H9 (cell line): ENCODE measurements around the gene C16orf95. TPM values are rescaled to one million over a fixed set of nuclear protein-coding genes. Genes with fewer than 3 reads are reported as not detected.

ENCODE experiments used
- DNase-seq: peaks from one replicate; pipeline ENCODE4 v3.0.0-alpha.2; 2017
- H2AFZ ChIP-seq: one replicate; pipeline ENCODE4 v1.6.1; 2013; ENCODE audit warnings: mild to moderate bottlenecking, low read length, control low read depth, moderate library complexity
- H2AK5ac ChIP-seq: 2 replicates; pipeline ENCODE4 v1.6.1; 2013; ENCODE audit warnings: low read length, control low read depth, mixed read lengths; ENCODE audit not compliant: insufficient read length
- H2BK120ac ChIP-seq: one replicate; pipeline ENCODE4 v1.6.1; 2013; ENCODE audit warnings: low read depth, mild to moderate bottlenecking, low read length, control low read depth, inconsistent platforms; ENCODE audit not compliant: poor library complexity, severe bottlenecking
- H2BK12ac ChIP-seq: 2 replicates; pipeline ENCODE4 v1.6.1; 2013; ENCODE audit warnings: low read length, control low read depth, mixed read lengths, low read depth; ENCODE audit not compliant: insufficient read length
- H2BK15ac ChIP-seq: 2 replicates; pipeline ENCODE4 v1.6.1; 2013; ENCODE audit warnings: low read depth, low read length, control low read depth
- H2BK20ac ChIP-seq: one replicate; pipeline ENCODE4 v1.6.1; 2013; ENCODE audit warnings: low read depth, mild to moderate bottlenecking, low read length, control low read depth, inconsistent platforms; ENCODE audit not compliant: poor library complexity, severe bottlenecking
- H2BK5ac ChIP-seq: 2 replicates; pipeline ENCODE4 v1.6.1; 2013; ENCODE audit warnings: low read length, control low read depth, mixed read lengths; ENCODE audit not compliant: insufficient read length
- H3K14ac ChIP-seq: 2 replicates; pipeline ENCODE4 v1.6.1; 2013; ENCODE audit warnings: low read length, control low read depth; ENCODE audit not compliant: insufficient read depth
- H3K18ac ChIP-seq: 2 replicates; pipeline ENCODE4 v1.6.1; 2013; ENCODE audit warnings: low read depth, mild to moderate bottlenecking, mixed read lengths, low read length, control low read depth; ENCODE audit not compliant: insufficient read length
- H3K23ac ChIP-seq: 2 replicates; pipeline ENCODE4 v1.6.1; 2013; ENCODE audit warnings: low read length, control low read depth, mixed read lengths, low read depth; ENCODE audit not compliant: insufficient read length
- H3K23me2 ChIP-seq: 2 replicates; pipeline ENCODE4 v1.6.1; 2013; ENCODE audit warnings: low read depth, mild to moderate bottlenecking, mixed read lengths, low read length, control low read depth; ENCODE audit not compliant: insufficient read length, poor library complexity, severe bottlenecking
- H3K27ac ChIP-seq: 2 replicates; pipeline ENCODE4 v1.5.1; 2013; ENCODE audit warnings: low read length, control low read depth, mixed read lengths, low read depth; ENCODE audit not compliant: insufficient read length
- H3K27me3 ChIP-seq: 2 replicates; pipeline ENCODE4 v1.6.1; 2013; ENCODE audit warnings: low read length, control low read depth, inconsistent platforms; ENCODE audit not compliant: insufficient read depth
- H3K4ac ChIP-seq: 2 replicates; pipeline ENCODE4 v1.6.1; 2013; ENCODE audit warnings: low read depth, mild to moderate bottlenecking, control low read depth, inconsistent platforms, low read length, moderate library complexity
- H3K4me1 ChIP-seq: 2 replicates; pipeline ENCODE4 v1.6.1; 2013; ENCODE audit warnings: low read length, control low read depth, inconsistent platforms; ENCODE audit not compliant: insufficient read depth
- H3K4me2 ChIP-seq: 2 replicates; pipeline ENCODE4 v1.6.1; 2013; ENCODE audit warnings: low read length, control low read depth, mixed read lengths; ENCODE audit not compliant: insufficient read length, insufficient read depth
- H3K56ac ChIP-seq: 2 replicates; pipeline ENCODE4 v1.6.1; 2013; ENCODE audit warnings: low read depth, mild to moderate bottlenecking, mixed read lengths, low read length, control low read depth; ENCODE audit not compliant: insufficient read length
- H3K79me1 ChIP-seq: 2 replicates; pipeline ENCODE4 v1.6.1; 2013; ENCODE audit warnings: low read depth, mild to moderate bottlenecking, moderate library complexity, low read length, control low read depth, inconsistent platforms; ENCODE audit not compliant: insufficient read depth, poor library complexity, severe bottlenecking
- H3K79me2 ChIP-seq: 2 replicates; pipeline ENCODE4 v1.6.1; 2013; ENCODE audit warnings: low read length, control low read depth, inconsistent platforms; ENCODE audit not compliant: insufficient read depth
- H3K9ac ChIP-seq: 2 replicates; pipeline ENCODE4 v1.6.1; 2013; ENCODE audit warnings: low read length, control low read depth, mixed read lengths; ENCODE audit not compliant: insufficient read length; ENCODE audit errors: extremely low read depth
- H3K9me3 ChIP-seq: one replicate; pipeline ENCODE4 v1.6.1; 2013; ENCODE audit warnings: low read depth, low read length, inconsistent platforms; ENCODE audit not compliant: control insufficient read depth
- H3T11ph ChIP-seq: one replicate; pipeline ENCODE4 v1.6.1; 2013; ENCODE audit warnings: mild to moderate bottlenecking, low read length, control low read depth, inconsistent platforms
- H4K20me1 ChIP-seq: one replicate; pipeline ENCODE4 v1.6.1; 2013; ENCODE audit not compliant: control insufficient read depth, insufficient read length, insufficient read depth
- H4K5ac ChIP-seq: 2 replicates; pipeline ENCODE4 v1.6.1; 2013; ENCODE audit warnings: low read depth, mild to moderate bottlenecking, mixed read lengths, low read length, control low read depth; ENCODE audit not compliant: insufficient read length
- H4K8ac ChIP-seq: replicated peaks from 2 replicates; pipeline ENCODE4 v1.6.1; 2013; ENCODE audit warnings: low read length, control low read depth, mixed read lengths, low read depth; ENCODE audit not compliant: insufficient read length
- H4K91ac ChIP-seq: 2 replicates; pipeline ENCODE4 v1.6.1; 2013; ENCODE audit warnings: low read depth, mild to moderate bottlenecking, moderate library complexity, mixed read lengths, low read length, control low read depth; ENCODE audit not compliant: insufficient read length
- H3K27ac Mint-ChIP-seq, 3 experiments: 2 replicates in 2 of 3; 3 replicates in 1 of 3; pipeline ENCODE4 v1.8.0; 2020 to 2021; ENCODE audit warnings: mixed read lengths in 3 of 3, mild to moderate bottlenecking in 1 of 3, moderate library complexity in 1 of 3
- H3K27me3 Mint-ChIP-seq: 2 replicates; pipeline ENCODE4 v1.8.0; 2021; ENCODE audit warnings: low read depth, mild to moderate bottlenecking, moderate library complexity, mixed read lengths
- H3K36me3 Mint-ChIP-seq, 3 experiments: 2 replicates in 2 of 3; 3 replicates in 1 of 3; pipeline ENCODE4 v1.8.0; 2020 to 2021; ENCODE audit warnings: low read depth in 3 of 3, mixed read lengths in 3 of 3; ENCODE audit not compliant: insufficient read depth in 1 of 3
- H3K4me1 Mint-ChIP-seq, 2 experiments: 2 replicates each; pipeline ENCODE4 v1.8.0; 2020; ENCODE audit warnings: mixed read lengths in 2 of 2
- H3K4me3 Mint-ChIP-seq, 2 experiments: 2 replicates in 1 of 2; 3 replicates in 1 of 2; pipeline ENCODE4 v1.8.0; 2020 to 2021; ENCODE audit warnings: mild to moderate bottlenecking in 2 of 2, mixed read lengths in 2 of 2, moderate library complexity in 1 of 2
- H3K9me3 Mint-ChIP-seq, 2 experiments: 2 replicates in 1 of 2; 3 replicates in 1 of 2; pipeline ENCODE4 v1.8.0; 2020; ENCODE audit warnings: mild to moderate bottlenecking in 2 of 2, mixed read lengths in 2 of 2, moderate library complexity in 1 of 2
- CTCF ChIP-seq: fragments of 200-600 bp; sonication (generic); conservative IDR thresholded peaks from 3 replicates; pipeline ENCODE4 v1.8.0; 2021; ENCODE audit warnings: antibody characterized with exemption, mild to moderate bottlenecking
- WGBS: extraction: QIAGEN DNeasy Blood & Tissue Kit; methylation state at CpG from one replicate; pipeline ENCODE4 v1.1.7; 2013; ENCODE audit warnings: missing lambda C conversion rate, low lambda C conversion rate, mixed read lengths; ENCODE audit not compliant: insufficient read length; ENCODE audit errors: extremely low coverage; 5-methylcytosine and 5-hydroxymethylcytosine counted together
- total RNA-seq: library from RNA; stranded (reverse); gene quantifications from 2 replicates; pipeline ENCODE4 v1.2.1, GENCODE V29; 2021

The C16orf95 gene
- total RNA-seq, 1 experiment from 2014 or later = 5.6 TPM

- no peak overlapping the region for H3K27ac ChIP-seq
- H2BK120ac ChIP-seq = no peak overlapping the region
- no peaks in the 10 kb centered on the region for H3K27me3 ChIP-seq
- no peak overlapping the region for H4K8ac ChIP-seq
- 100% methylated on average over 1 of the region's 20 CpGs for WGBS
- H2BK5ac ChIP-seq = no peak overlapping the region
- H3K9ac ChIP-seq = no peak overlapping the region
- Mint-ChIP-seq H3K36me3 (peaks cover 0 to 10% (median 3%) of the 10 kb centered on the region in 3 experiments; a peak in 3 of 7 replicates), H3K27ac (peak overlapping the region in 1 of 3 experiments; percentile 54; a peak in 1 of 7 replicates), H3K4me3 (no peak overlapping the region; a peak in 1 of 5 replicates), H3K9me3 (no peaks in the 10 kb centered on the region), H3K27me3 (no peaks in the 10 kb centered on the region), H3K4me1 (peaks cover 7 to 11% of the 10 kb centered on the region in 2 experiments)
- peaks cover 11% of the 10 kb centered on the region for H3K23me2 ChIP-seq
- no peak overlapping the region for H2BK12ac ChIP-seq
- H3K4ac ChIP-seq = no peak overlapping the region
- H3K14ac ChIP-seq = no peak overlapping the region
- TF ChIP-seq CTCF = no peak
- no peaks in the 10 kb centered on the region for H3K79me1 ChIP-seq
- H2BK15ac ChIP-seq = no peak overlapping the region
- H2AK5ac ChIP-seq = no peak overlapping the region
- H3K4me2 ChIP-seq = no peak overlapping the region
- no peaks in the 10 kb centered on the region for H4K20me1 ChIP-seq
- no peak for DNase-seq
- no peak overlapping the region for H4K5ac ChIP-seq
- H2BK20ac ChIP-seq = no peak overlapping the region
- H3K56ac ChIP-seq = no peak overlapping the region
- no peaks in the 10 kb centered on the region for H3K9me3 ChIP-seq
- H3K4me1 ChIP-seq = no peaks in the 10 kb centered on the region
- H3K23ac ChIP-seq = no peak overlapping the region
- peaks cover 7% of the 10 kb centered on the region; the same call in 1 of the 2 replicates for H3K79me2 ChIP-seq
- H3T11ph ChIP-seq = no peak overlapping the region
- no peak overlapping the region for H2AFZ ChIP-seq
- H4K91ac ChIP-seq = no peak overlapping the region
- H3K18ac ChIP-seq = no peak overlapping the region
These were observed 4.3 kb upstream of the C16orf95 start for GRCh38 chr16:87321336-87322107.
